Naive thymus-derived CD8-positive, alpha-beta T cell (primary cell): ENCODE data around the gene ERH. TPM values are rescaled to one million over a fixed set of nuclear protein-coding genes. Genes with fewer than 3 reads are reported as not detected.
"Not testable (repeated sequence)": the region's sequence is repeated elsewhere in the genome, so short reads cannot be mapped to it uniquely, and the experiment has no call there.

ENCODE experiments used
- ATAC-seq, 2 donors: fragments of 150-1000 bp; cut with Tn5 transposase in 1 of 2; sonication (Bioruptor Pico), chemical (Tn5 transposase) in 1 of 2; 1 replicate in 1 of 2; 2 replicates in 1 of 2; pipeline ENCODE4 v1.10.0; 2021; ENCODE audit warnings: mild to moderate bottlenecking in 2 of 2, moderate library complexity in 2 of 2
- POLR2A ChIA-PET: fragments of 350-600 bp; sonication (Branson Sonifier 250); formaldehyde crosslinking; loops from one replicate; lab custom pipeline; 2021; ENCODE audit warnings: antibody characterized with exemption; lab: Charles Lee
- DNase-seq, 10 donors: peaks; one replicate each; pipeline versions ENCODE4 v3.0.0 to v3.0.0-alpha.2; 2020 to 2022
- H3K27ac Mint-ChIP-seq, 10 donors: one replicate each; pipeline ENCODE4 v1.8.0; 2020 to 2022; ENCODE audit warnings: mild to moderate bottlenecking in 10 of 10, mixed read lengths in 10 of 10, moderate library complexity in 4 of 10, inconsistent platforms in 1 of 10
- H3K27me3 Mint-ChIP-seq, 5 donors: one replicate each; pipeline ENCODE4 v1.8.0; 2021 to 2022; ENCODE audit warnings: mixed read lengths in 5 of 5
- H3K36me3 Mint-ChIP-seq, 3 donors: one replicate each; pipeline ENCODE4 v1.8.0; 2020 to 2022; ENCODE audit warnings: mixed read lengths in 3 of 3, mild to moderate bottlenecking in 2 of 3, inconsistent platforms in 1 of 3
- H3K4me1 Mint-ChIP-seq, 4 donors: one replicate each; pipeline ENCODE4 v1.8.0; 2021 to 2022; ENCODE audit warnings: mixed read lengths in 4 of 4
- H3K4me3 Mint-ChIP-seq, 10 donors: one replicate each; pipeline ENCODE4 v1.8.0; 2020 to 2022; ENCODE audit warnings: mild to moderate bottlenecking in 10 of 10, mixed read lengths in 10 of 10, moderate library complexity in 6 of 10, inconsistent platforms in 1 of 10
- H3K9me3 Mint-ChIP-seq, 9 donors: one replicate each; pipeline ENCODE4 v1.8.0; 2020 to 2022; ENCODE audit warnings: mixed read lengths in 9 of 9, mild to moderate bottlenecking in 3 of 9, inconsistent platforms in 1 of 9, moderate library complexity in 1 of 9
- polyA plus RNA-seq, 3 donors: library from polyadenylated mRNA; unstranded; fragments of 300-500 nt; fragmentation: Illumina TruSeq; gene quantifications; one replicate each; pipeline ENCODE4 v1.2.3, GENCODE V29; 2021
- total RNA-seq, 8 experiments: library from RNA in 2 of 8; stranded (reverse) in 2 of 8; gene quantifications; one replicate each; pipeline ENCODE4 v1.2.3 and lab custom pipeline; 2021 to 2026

Gene ERH
- total and polyA plus RNA-seq, 5 experiments from 2014 or later = 54.5 to 126 (median 63.5) TPM

DNA sequence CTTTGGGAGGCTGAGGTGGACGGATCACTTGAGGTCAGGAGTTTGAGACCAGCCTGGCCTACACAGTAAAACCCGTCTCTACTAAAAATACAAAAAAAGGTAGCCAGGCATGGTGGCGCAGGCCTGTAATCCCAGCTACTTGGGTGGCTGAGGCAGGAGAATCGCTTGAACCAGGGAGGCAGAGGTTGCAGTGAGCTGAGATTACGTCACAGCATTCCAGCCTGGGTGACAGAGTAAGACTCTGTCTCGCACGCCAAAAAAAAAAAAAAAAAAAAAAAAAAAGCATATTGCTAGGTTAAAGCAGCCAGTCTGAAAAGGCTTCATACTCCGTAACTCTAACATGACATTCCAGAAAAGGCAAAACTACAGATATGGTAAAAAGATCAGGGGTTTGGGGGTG lies 6.7 kb downstream of the ERH start:
- Mint-ChIP-seq H3K4me1 (peaks cover 31 to 76% (median 69%) of the 10 kb centered on the region in 4 donors), H3K36me3 (peaks cover 5 to 98% (median 47%) of the 10 kb centered on the region in 3 donors), H3K27ac (peak overlapping the region in 1 of 10 donors; percentile 56), H3K4me3 (peak overlapping the region in 9 of 10 donors; percentile 3 to 67 (median 50))
- POLR2A ChIA-PET = interaction anchor here (0.7 kb wide), 1 partner anchor 26 kb away, joined by 4 read pairs; no protein-coding TSS in a partner anchor
- not testable (repeated sequence) for H3K9me3 Mint-ChIP-seq, ATAC-seq, DNase-seq, H3K27me3 Mint-ChIP-seq

GRCh38 chr14:69387311-69387710 lies 10.8 kb downstream of the ERH start:
- DNase-seq (no peak), ATAC-seq (no peak)
- POLR2A ChIA-PET = interaction anchor here (0.6 kb wide), 1 partner anchor 27 kb away, joined by 7 read pairs; no protein-coding TSS in a partner anchor
- Mint-ChIP-seq H3K27ac (peak overlapping the region in 2 of 10 donors; percentile 7 to 24), H3K4me3 (peak overlapping the region in 1 of 10 donors; percentile 14), H3K4me1 (peaks cover 31 to 59% (median 56%) of the 10 kb centered on the region in 4 donors), H3K27me3 (no peaks in the 10 kb centered on the region), H3K36me3 (peaks cover 15 to 97% (median 32%) of the 10 kb centered on the region in 3 donors), H3K9me3 (no peaks in the 10 kb centered on the region)

DNA sequence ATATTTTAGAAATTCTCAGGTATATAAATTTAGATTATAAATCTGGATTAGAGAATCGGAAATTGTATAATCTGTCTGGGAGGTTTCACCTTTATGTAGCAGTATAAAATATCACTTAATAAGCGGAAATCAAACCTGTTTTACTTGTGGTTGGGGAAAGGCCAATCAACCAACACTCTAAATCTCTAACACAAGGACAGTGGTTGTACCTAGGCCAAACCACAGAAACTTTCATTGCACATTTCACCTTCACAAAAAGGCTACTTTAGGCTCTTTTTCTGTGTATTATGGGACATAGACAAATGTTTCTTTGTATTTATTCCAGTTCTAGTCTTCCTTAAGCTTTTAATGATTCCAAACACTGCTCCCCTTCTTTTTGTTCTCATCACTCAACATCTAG lies 19.8 kb downstream of the ERH start:
- Mint-ChIP-seq H3K27me3 (no peaks in the 10 kb centered on the region), H3K4me1 (peaks cover 0 to 4% (median under 1%) of the 10 kb centered on the region in 4 donors), H3K9me3 (peaks cover 0 to 14% (median 0%) of the 10 kb centered on the region in 9 donors), H3K4me3 (no peak overlapping the region), H3K27ac (peak overlapping the region in 2 of 10 donors; percentile 10 to 36), H3K36me3 (peaks cover 7 to 74% (median 30%) of the 10 kb centered on the region in 3 donors)
- POLR2A ChIA-PET = no interaction called here
- ATAC-seq = no peak
- no peak for DNase-seq

DNA sequence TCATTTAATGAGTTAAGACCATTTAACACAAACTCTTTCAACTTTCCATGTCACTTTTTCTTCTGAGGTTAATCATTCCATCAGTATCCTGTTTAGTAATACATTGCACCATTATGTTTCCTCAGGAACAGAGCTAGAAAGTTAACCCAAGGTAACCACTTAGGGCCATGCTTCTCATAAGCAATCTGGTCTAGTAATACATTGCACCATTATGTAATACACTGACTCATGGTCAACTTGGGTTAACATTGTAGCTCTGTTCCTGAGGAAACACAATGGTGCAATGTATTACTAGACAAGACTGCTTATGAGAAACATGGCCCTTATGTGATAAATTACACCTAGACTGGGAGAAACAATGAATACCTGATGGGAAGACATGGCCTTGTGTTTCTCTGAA lies 21.7 kb downstream of the ERH start:
- H3K36me3 Mint-ChIP-seq = peaks cover 7 to 67% (median 31%) of the 10 kb centered on the region in 3 donors
- H3K4me1 Mint-ChIP-seq = peaks cover 0 to 4% (median under 1%) of the 10 kb centered on the region in 4 donors
- H3K4me3 Mint-ChIP-seq = no peak overlapping the region
- H3K9me3 Mint-ChIP-seq = peaks cover 0 to 14% (median 0%) of the 10 kb centered on the region in 9 donors
- no peak overlapping the region for H3K27ac Mint-ChIP-seq
- DNase-seq (no peak), ATAC-seq (no peak)
- POLR2A ChIA-PET = no interaction called here
- H3K27me3 Mint-ChIP-seq = no peaks in the 10 kb centered on the region

GRCh38 chr14:69375722-69376121 lies 22.4 kb downstream of the ERH start:
- ATAC-seq (no peak), DNase-seq (no peak)
- POLR2A ChIA-PET = interaction anchor here (0.6 kb wide), 1 partner anchor 507 kb away, joined by 4 read pairs; no protein-coding TSS in a partner anchor
- Mint-ChIP-seq H3K27me3 (no peaks in the 10 kb centered on the region), H3K4me1 (peaks cover 0 to 4% (median under 1%) of the 10 kb centered on the region in 4 donors), H3K27ac (no peak overlapping the region), H3K36me3 (peaks cover 7 to 59% (median 31%) of the 10 kb centered on the region in 3 donors), H3K9me3 (peaks cover 0 to 14% (median 0%) of the 10 kb centered on the region in 9 donors), H3K4me3 (no peak overlapping the region)

GRCh38 chr14:69375182-69375581 lies 22.9 kb downstream of the ERH start:
- DNase-seq (no peak), ATAC-seq (no peak)
- peaks cover 7 to 54% (median 31%) of the 10 kb centered on the region in 3 donors for H3K36me3 Mint-ChIP-seq
- H3K27me3 Mint-ChIP-seq = no peaks in the 10 kb centered on the region
- POLR2A ChIA-PET = interaction anchor here (0.6 kb wide), 1 partner anchor 506 kb away, joined by 4 read pairs; no protein-coding TSS in a partner anchor
- H3K4me3 Mint-ChIP-seq = no peak overlapping the region
- no peak overlapping the region for H3K27ac Mint-ChIP-seq
- H3K9me3 Mint-ChIP-seq = peaks cover 0 to 14% (median 0%) of the 10 kb centered on the region in 9 donors
- peaks cover 0 to 4% (median under 1%) of the 10 kb centered on the region in 4 donors for H3K4me1 Mint-ChIP-seq

GRCh38 chr14:69374235-69374634 lies 23.9 kb downstream of the ERH start:
- ATAC-seq (no peak), DNase-seq (no peak)
- H3K36me3 Mint-ChIP-seq = peaks cover 7 to 45% (median 30%) of the 10 kb centered on the region in 3 donors
- no peak overlapping the region for H3K4me3 Mint-ChIP-seq
- H3K27ac Mint-ChIP-seq = peak overlapping the region in 2 of 10 donors; percentile 4 to 6
- peaks cover 0 to 14% (median 0%) of the 10 kb centered on the region in 9 donors for H3K9me3 Mint-ChIP-seq
- H3K27me3 Mint-ChIP-seq = no peaks in the 10 kb centered on the region
- peaks cover 0 to 4% (median under 1%) of the 10 kb centered on the region in 4 donors for H3K4me1 Mint-ChIP-seq
- POLR2A ChIA-PET = no interaction called here

DNA sequence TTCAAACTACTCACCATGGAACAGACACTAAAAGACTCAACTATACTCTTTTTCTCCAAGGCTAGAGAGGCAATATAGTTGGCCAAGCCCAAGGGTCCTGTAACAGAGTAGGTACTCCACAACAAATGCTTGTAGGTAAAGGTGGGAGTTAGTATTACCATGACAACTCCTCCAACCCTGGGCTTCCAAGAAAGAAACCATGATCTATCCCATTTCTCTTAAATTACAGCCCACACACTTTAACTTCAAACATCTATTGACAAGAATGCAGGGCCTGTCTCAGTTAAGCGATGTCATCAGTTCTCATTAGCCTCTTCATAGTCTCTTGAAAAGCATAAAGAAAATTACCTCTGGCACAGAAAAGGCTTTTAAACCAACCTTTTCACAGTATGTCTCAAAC lies 25.0 kb downstream of the ERH start:
- no peak for ATAC-seq
- POLR2A ChIA-PET = interaction anchor here (0.7 kb wide), 1 partner anchor 24 kb away, joined by 3 read pairs; no protein-coding TSS in a partner anchor
- peaks cover 0 to 4% (median under 1%) of the 10 kb centered on the region in 4 donors for H3K4me1 Mint-ChIP-seq
- DNase-seq = no peak
- no peak overlapping the region for H3K4me3 Mint-ChIP-seq
- H3K27me3 Mint-ChIP-seq = no peaks in the 10 kb centered on the region
- peaks cover 0 to 14% (median 0%) of the 10 kb centered on the region in 9 donors for H3K9me3 Mint-ChIP-seq
- peaks cover 7 to 36% (median 29%) of the 10 kb centered on the region in 3 donors for H3K36me3 Mint-ChIP-seq
- H3K27ac Mint-ChIP-seq = peak overlapping the region in 2 of 10 donors; percentile 1 to 35

GRCh38 chr14:69372146-69372545 lies 26.0 kb downstream of the ERH start:
- Mint-ChIP-seq H3K4me3 (no peak overlapping the region), H3K4me1 (peaks cover 0 to 4% (median 0%) of the 10 kb centered on the region in 4 donors), H3K27ac (peak overlapping the region in 1 of 10 donors; percentile 21), H3K27me3 (no peaks in the 10 kb centered on the region), H3K36me3 (peaks cover 7 to 30% (median 26%) of the 10 kb centered on the region in 3 donors), H3K9me3 (peaks cover 0 to 14% (median 0%) of the 10 kb centered on the region in 9 donors)
- no peak for DNase-seq
- ATAC-seq = no peak
- POLR2A ChIA-PET = interaction anchor here (0.7 kb wide), 1 partner anchor 25 kb away, joined by 3 read pairs; no protein-coding TSS in a partner anchor

GRCh38 chr14:69370061-69370460 lies 28.0 kb downstream of the ERH start:
- ATAC-seq (no peak), DNase-seq (no peak)
- H3K4me3 Mint-ChIP-seq = no peak overlapping the region
- peaks cover 0 to 12% (median 6%) of the 10 kb centered on the region in 3 donors for H3K36me3 Mint-ChIP-seq
- peaks cover 0 to 4% (median 0%) of the 10 kb centered on the region in 4 donors for H3K4me1 Mint-ChIP-seq
- POLR2A ChIA-PET = no interaction called here
- peaks cover 0 to 1% (median 0%) of the 10 kb centered on the region in 9 donors for H3K9me3 Mint-ChIP-seq
- no peaks in the 10 kb centered on the region for H3K27me3 Mint-ChIP-seq
- no peak overlapping the region for H3K27ac Mint-ChIP-seq

- Mint-ChIP-seq H3K27ac (no peak overlapping the region), H3K4me3 (no peak overlapping the region), H3K4me1 (no peaks in the 10 kb centered on the region), H3K27me3 (no peaks in the 10 kb centered on the region), H3K9me3 (no peaks in the 10 kb centered on the region), H3K36me3 (peaks cover 0 to 6% (median 3%) of the 10 kb centered on the region in 3 donors)
- DNase-seq (no peak), ATAC-seq (no peak)
- POLR2A ChIA-PET = no interaction called here
Measured at GRCh38 chr14:69368381-69368780, 29.7 kb downstream of the ERH start.

GRCh38 chr14:69366761-69367160 lies 31.3 kb downstream of the ERH start:
- no peak for DNase-seq
- Mint-ChIP-seq H3K36me3 (no peaks in the 10 kb centered on the region), H3K27me3 (no peaks in the 10 kb centered on the region), H3K4me3 (no peak overlapping the region), H3K4me1 (no peaks in the 10 kb centered on the region), H3K27ac (no peak overlapping the region), H3K9me3 (no peaks in the 10 kb centered on the region)
- POLR2A ChIA-PET = no interaction called here
- ATAC-seq = no peak

- no peaks in the 10 kb centered on the region for H3K4me1 Mint-ChIP-seq
- no peaks in the 10 kb centered on the region for H3K9me3 Mint-ChIP-seq
- no peaks in the 10 kb centered on the region for H3K36me3 Mint-ChIP-seq
- no peak overlapping the region for H3K27ac Mint-ChIP-seq
- POLR2A ChIA-PET = no interaction called here
- no peak for DNase-seq
- ATAC-seq = no peak
- no peak overlapping the region for H3K4me3 Mint-ChIP-seq
- H3K27me3 Mint-ChIP-seq = peaks cover 0 to 2% (median 0%) of the 10 kb centered on the region in 5 donors
Measured at GRCh38 chr14:69366069-69366468, 32.0 kb downstream of the ERH start.
